ENCODE data around the gene PRKAG1. TPM values are rescaled to one million over a fixed set of nuclear protein-coding genes. Genes with fewer than 3 reads are reported as not detected.

Gene PRKAG1
- total RNA-seq, 6 donors from 2014 or later: 25.1 to 56.5 (median 42.0) TPM

GRCh38 chr12:49027846-49028555 lies 9.4 kb upstream of the PRKAG1 start:
- H3K36me3 ChIP-seq: peaks cover 47 to 100% (median 88%) of the 10 kb centered on the region in 4 donors
- ATAC-seq (ENCODE audit: low FRiP score in 2 of 2) (no peak), DNase-seq (no peak)
- WGBS, 2 donors: 86% methylated on average over 7 to 9 of the region's 9 CpGs
- no peaks in the 10 kb centered on the region for H3K9me3 ChIP-seq
- H3K27me3 ChIP-seq: no peaks in the 10 kb centered on the region
- H3K4me1 ChIP-seq: peaks cover 0 to 9% (median 2%) of the 10 kb centered on the region in 4 donors
- H3K4me3 ChIP-seq: no peak overlapping the region
- TF ChIP-seq EP300 (IDR thresholded peaks at IDR 0.05) (no peak), POLR2AphosphoS5 (IDR thresholded peaks at IDR 0.05) (no peak), CTCF (IDR thresholded peaks at IDR 0.05) (no peak), POLR2A (IDR thresholded peaks at IDR 0.05) (no peak)
- H3K27ac ChIP-seq: no peak overlapping the region

GRCh38 chr12:49026678-49027480 lies 8.3 kb upstream of the PRKAG1 start:
- H3K36me3 ChIP-seq: peaks cover 47 to 100% (median 87%) of the 10 kb centered on the region in 4 donors
- H3K27me3 ChIP-seq: no peaks in the 10 kb centered on the region
- no peak for TF ChIP-seq POLR2AphosphoS5 (IDR thresholded peaks at IDR 0.05)
- TF ChIP-seq POLR2A (IDR thresholded peaks at IDR 0.05): no peak
- no peak for TF ChIP-seq EP300 (IDR thresholded peaks at IDR 0.05)
- TF ChIP-seq CTCF (IDR thresholded peaks at IDR 0.05): no peak
- peak in 1 of 2 donors; percentile 61 for DNase-seq
- no peak overlapping the region for H3K4me3 ChIP-seq
- H3K4me1 ChIP-seq: no peaks in the 10 kb centered on the region
- no peak overlapping the region for H3K27ac ChIP-seq
- 94 to 96% methylated on average over 13 to 26 of the region's 26 CpGs for WGBS, 2 donors
- no peak for ATAC-seq (ENCODE audit: low FRiP score in 2 of 2)
- no peaks in the 10 kb centered on the region for H3K9me3 ChIP-seq

GRCh38 chr12:49026101-49026500 lies 7.5 kb upstream of the PRKAG1 start:
- Histone ChIP-seq H3K27ac (no peak overlapping the region), H3K9me3 (no peaks in the 10 kb centered on the region), H3K36me3 (peaks cover 53 to 100% (median 87%) of the 10 kb centered on the region in 4 donors), H3K4me3 (no peak overlapping the region), H3K4me1 (no peaks in the 10 kb centered on the region), H3K27me3 (no peaks in the 10 kb centered on the region)
- 98% methylated on average over 11 to 21 of the region's 21 CpGs for WGBS, 2 donors
- ATAC-seq (ENCODE audit: low FRiP score in 2 of 2): no peak
- DNase-seq: peak in 1 of 2 donors; percentile 34
- TF ChIP-seq EP300 (IDR thresholded peaks at IDR 0.05): no peak
- no peak for TF ChIP-seq POLR2A (IDR thresholded peaks at IDR 0.05)
- TF ChIP-seq CTCF (IDR thresholded peaks at IDR 0.05): no peak
- no peak for TF ChIP-seq POLR2AphosphoS5 (IDR thresholded peaks at IDR 0.05)

GRCh38 chr12:49025463-49025862 lies 6.9 kb upstream of the PRKAG1 start:
- H3K9me3 ChIP-seq: no peaks in the 10 kb centered on the region
- TF ChIP-seq EP300 (IDR thresholded peaks at IDR 0.05): no peak
- no peak for TF ChIP-seq CTCF (IDR thresholded peaks at IDR 0.05)
- no peak for TF ChIP-seq POLR2AphosphoS5 (IDR thresholded peaks at IDR 0.05)
- no peak for TF ChIP-seq POLR2A (IDR thresholded peaks at IDR 0.05)
- ATAC-seq (ENCODE audit: low FRiP score in 2 of 2) (no peak), DNase-seq (no peak)
- H3K27ac ChIP-seq: no peak overlapping the region
- 94 to 95% methylated on average over 4 of the region's 4 CpGs for WGBS, 2 donors
- no peaks in the 10 kb centered on the region for H3K27me3 ChIP-seq
- no peak overlapping the region for H3K4me3 ChIP-seq
- peaks cover 53 to 99% (median 86%) of the 10 kb centered on the region in 4 donors for H3K36me3 ChIP-seq
- H3K4me1 ChIP-seq: no peaks in the 10 kb centered on the region
